GM18502 (cell line): ENCODE data around the gene KLK12.

Experiments
- ATAC-seq: cut with Tn5 transposase; IDR thresholded peaks from one replicate; pipeline ENCODE4 v1.9.1; 2021; ENCODE audit warnings: mild to moderate bottlenecking; ENCODE audit not compliant: unreplicated experiment, poor library complexity

Gene KLK12

DNA sequence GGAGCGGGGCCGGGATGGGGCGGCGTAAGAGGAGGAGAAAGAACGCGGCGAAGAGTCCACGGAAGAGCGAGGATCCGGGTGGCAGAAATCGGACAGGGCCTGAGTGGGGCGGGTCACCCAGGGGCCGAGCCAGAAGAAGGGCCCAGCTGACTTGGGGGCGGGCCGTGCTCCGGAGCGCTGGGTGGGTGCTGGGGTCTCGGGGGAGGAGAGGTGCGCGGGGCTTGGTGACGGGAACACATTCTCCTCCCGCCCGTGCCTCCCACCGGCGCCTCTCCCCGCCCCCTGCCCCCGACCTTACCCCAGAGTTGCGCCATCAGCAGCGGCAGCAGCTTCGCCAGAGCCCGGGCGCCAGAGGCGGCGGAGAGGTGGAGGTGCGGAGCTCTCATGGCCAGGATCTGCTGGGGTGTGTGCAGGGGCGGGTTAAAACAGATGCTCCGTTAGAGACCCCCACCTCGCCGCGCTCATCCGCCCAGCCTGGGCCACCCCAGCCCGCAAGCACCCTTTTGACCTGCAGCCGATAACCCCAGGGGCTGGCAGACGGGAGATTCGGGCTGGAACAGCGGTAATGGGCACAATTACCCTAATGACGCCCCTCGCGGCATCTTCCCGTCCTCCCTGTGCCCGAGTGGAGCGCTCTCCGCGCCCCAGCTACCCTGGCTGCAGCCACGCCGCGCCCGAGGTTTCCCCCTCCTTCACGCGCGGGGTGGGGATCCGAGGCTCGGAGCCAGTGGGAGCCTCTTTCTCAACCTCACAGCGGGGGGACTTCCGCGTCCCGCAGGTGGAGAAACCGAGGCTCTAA lies 15.9 kb downstream of the KLK12 start:
- no peak for ATAC-seq

DNA sequence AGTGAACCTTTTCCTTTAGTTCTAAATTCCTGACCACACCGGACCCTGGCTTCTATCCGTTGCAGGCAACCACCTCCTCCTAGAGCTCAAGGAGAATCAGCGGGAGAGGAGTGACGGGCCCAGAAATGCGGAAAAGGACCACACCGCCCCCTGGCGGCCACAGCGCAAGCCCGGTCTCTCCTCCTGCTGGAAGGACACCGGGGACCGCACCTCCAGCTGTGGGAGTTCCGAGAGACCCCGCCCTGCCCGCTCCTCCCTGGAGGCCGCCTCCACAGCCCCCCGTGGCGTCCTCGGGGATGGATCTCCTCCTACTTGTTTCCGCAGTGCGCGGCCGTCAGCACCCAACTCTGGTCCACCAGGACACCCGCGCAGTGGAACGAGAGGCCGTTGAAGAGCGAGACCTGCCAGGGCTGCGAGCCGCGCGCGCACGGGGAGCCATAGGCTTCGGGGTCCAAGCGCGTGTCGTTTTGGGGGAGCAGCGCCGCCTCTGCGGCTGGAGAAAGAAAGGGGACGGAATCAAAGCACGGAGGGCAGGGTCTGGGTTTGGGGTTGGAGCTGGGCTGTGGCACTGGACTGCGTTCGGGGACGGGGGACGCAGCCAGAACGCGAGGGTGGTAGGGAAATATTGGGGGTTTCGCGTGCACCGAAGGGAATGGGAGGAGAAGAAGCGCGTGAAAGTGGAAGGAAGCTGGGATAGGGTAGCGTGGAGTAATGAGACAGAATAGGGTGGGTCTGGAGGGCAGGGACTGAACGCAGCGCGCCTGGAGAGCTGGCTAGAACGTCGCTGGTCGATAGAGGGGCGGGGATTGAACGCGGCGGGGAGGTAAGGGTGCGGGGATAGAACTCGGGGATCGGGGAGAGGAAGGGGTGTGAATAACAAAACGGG lies 17.8 kb downstream of the KLK12 start:
- no peak for ATAC-seq

DNA sequence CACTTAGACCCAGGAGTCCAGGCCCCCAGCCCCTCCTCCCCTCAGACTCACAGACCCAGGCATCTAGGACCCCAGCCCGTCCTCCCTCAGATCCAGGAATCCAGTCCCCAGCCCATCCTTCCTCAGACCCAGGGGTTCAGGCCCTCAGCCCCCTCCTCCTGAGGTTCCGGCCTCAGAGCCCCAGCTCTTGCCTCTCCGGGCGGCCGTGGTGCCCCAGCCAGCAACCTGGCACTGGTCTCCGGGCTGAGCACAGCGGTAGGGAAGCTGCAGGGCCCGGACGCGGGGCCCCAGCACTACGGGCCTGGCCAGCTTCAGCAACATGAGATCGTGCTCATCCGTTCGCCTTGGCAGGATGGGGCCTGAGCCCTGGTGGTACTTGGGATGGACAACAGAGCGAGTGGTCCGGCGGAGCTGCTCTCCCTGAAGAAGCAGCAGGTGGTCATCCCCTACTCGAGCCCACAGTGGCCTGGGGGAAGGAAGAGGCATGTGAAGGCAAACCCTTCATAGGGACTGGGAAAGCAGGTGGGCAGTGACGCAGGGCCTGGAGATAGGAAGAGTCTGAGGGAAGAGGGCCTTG lies 19.0 kb downstream of the KLK12 start:
- no peak for ATAC-seq

DNA sequence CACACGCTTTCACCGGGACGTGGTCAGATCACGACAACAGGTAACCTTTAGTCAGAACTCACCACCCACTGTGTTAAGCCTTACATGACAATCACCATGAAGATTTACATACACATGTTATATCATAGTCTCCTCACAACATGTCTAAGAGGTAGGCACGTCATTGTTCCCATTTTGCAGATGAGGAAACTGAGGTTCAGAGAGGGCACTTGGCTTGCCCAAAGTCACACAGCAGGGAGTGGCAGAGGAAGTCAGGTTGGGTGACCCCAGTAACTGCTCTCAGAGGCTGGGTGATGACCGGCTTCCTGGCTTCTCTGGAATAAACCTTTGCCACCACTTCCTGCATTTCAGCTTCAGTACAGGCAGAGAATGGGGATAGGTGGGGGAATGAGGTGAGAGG lies 20.6 kb downstream of the KLK12 start:
- no peak for ATAC-seq

DNA sequence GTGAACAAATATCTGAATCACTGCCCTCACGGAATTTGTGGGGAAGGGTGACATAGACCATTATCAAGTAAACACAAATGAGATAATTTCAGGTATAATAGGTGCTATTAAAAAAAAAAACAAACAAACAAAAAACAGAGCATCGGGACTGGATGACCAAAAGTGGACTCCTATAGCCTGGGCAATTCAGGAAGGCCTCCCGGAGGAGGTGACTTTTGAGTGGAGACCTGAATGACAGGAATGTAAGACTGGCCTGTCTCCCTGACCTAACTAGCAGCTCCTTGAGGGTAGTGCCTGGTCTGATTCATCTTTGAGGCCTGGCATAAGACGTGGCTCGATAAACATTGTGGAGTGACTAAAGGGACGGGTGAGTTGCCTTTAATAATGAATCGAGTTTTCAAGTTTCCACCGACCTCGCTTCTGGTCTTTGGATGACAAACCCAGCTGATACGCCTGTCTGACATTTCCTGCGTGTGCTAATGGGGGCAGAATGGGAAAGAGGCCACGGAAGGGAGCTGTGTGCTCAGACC lies 22.1 kb downstream of the KLK12 start:
- ATAC-seq = no peak

- ATAC-seq = no peak
Measured at GRCh38 chr19:51010066-51010795, 24.6 kb downstream of the KLK12 start.

DNA sequence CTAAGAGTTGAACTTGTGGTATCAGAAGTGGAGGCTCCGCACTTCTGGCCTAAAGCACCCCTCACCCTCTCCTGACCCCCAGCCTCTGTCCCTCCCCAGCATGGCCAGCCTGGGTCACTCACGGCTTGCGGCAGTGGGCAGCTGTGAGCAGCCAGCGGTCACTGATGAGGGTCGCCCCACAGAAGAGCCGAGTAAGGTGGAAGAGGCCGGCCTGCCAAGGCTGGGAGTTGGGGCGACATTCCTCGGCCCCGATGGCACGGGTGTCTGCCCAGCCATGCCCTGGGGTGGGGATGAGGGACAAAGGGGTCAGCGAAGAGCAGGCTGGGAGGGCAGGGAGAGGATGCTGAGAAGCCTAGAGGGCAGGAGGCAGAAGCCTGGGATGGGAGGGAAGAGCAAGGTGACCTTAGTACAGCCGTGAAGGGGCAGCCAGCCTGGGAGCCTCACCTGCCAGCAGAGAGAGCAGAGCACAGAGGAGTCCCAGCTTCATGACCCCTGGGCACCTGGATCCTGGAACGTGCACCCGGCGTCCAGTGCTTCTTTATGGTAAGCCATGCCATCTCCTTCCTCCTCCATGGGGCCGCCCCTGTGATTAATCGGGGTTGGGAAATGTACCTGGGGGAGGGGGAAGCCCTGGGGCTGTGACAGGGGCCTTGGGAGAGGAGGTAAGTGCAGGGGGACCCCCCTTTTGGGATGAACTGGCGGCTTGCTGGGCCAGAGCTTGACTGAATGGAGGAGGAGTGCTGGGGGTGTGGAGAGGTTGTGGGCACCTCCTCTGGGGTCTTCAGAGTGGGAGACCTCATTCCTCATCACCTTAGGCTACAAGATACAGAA lies 25.5 kb downstream of the KLK12 start:
- ATAC-seq = no peak

- no peak for ATAC-seq
Measured at GRCh38 chr19:51007488-51007887, 27.3 kb downstream of the KLK12 start.

GRCh38 chr19:51006406-51006805 lies 28.4 kb downstream of the KLK12 start:
- no peak for ATAC-seq

GRCh38 chr19:51005248-51005647 lies 29.6 kb downstream of the KLK12 start:
- ATAC-seq = no peak

DNA sequence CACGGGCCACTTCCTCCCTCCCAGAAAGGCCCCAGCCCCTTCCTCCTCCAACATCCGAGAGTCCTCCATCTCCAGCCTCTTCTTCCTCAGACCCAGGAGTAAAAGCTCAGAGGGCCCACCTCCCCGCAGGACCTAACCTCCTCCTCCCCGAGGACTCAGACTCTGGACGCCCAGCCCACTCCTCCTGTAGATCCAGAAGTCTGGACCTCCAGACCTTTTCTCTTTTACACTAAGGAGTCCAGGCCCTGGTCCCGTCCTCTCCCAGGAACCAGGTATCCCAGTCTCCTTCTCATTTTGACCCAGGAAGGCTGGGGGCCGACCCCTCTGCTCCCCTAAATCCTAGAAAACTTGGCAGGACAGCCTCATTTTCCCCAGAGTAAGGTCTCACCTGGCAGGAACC lies 31.5 kb downstream of the KLK12 start:
- ATAC-seq = no peak

DNA sequence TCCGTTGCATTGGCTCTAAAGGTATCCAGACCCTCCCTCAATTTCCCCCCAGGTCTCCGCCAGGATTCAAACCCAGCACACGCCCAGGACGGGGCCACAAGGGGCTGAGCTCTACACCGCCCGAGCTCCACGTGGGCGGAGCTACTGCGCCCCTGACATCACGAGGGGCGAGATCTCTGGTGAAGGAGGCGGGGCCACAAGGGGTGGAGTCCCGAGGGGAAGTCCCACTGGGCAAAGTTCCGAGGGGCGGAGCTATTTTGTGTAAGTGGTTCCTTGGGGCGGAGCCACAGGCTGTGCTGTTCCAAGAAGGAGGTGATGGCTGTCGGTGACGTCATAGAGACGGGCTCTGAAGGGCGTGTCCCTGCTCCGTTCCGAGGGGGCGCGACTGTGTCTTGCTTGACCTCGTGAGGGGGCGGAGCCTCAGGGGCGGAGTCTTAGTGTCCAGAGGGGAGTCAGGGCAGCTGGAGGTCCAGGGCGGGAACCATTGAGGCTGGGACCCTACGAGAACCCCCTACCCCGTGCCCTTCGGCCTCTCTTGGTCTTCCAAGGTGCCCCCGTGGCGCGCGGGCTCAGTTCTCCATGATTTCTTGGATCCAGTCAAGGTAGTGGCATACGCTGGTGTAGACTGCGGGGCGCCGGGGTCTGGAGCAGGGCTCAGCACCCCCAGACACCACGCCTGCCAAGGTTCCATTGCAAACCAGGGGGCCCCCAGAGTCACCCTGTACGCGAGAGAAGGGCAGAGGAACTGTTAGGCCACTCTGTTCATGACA lies 32.1 kb downstream of the KLK12 start:
- ATAC-seq = no peak

DNA sequence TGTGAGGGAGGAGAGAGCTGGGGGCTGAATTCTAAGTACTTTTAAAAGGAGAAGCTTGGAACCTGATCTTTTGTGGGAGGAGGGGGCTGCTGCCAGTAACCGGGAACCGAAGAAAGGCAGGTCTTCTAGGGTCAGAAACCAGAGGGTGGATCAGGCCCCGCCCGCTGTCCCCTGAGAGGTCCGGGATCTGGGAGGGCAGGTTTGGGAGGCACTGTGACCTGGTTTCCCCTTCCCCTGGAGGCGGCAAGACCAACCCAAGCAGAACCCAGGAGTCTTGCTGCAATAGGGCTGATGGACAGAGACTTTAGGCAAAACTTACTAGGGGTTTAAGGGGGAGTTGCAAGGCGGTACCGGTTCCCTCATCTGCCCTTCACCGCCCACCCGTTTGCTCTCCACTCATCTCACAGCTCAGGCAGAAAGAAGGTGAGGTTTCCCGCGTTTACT lies 32.7 kb downstream of the KLK12 start:
- no peak for ATAC-seq

GRCh38 chr19:51001515-51001914 lies 33.3 kb downstream of the KLK12 start, which contains the start of gene KLK8:
Gene KLK8, minus strand, starts transcription at chr19:51001604. Its CDS starts 437 bp downstream, at chr19:51001167.
- ATAC-seq = no peak

- ATAC-seq = no peak
Measured at GRCh38 chr19:51000981-51001380, 33.8 kb downstream of the KLK12 start.

DNA sequence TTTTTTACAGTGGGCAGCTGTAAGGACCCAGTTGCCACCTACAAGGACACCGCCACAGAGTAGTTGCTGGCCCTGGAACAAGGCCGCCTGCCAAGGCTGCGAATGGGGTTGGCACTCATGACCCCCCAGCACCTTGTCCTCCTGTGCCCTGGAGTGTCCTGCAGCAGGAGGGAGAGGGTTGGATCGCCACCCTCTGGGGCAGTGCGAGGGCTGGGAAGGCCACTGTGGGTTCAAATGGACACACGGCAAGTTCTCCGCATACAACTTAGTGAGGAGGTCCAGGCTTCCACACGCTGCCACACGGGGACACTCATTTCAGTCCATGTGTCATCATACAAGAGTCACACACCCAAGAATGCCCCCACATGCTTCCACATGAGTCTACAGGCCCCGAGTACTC lies 34.4 kb downstream of the KLK12 start:
- ATAC-seq = no peak

- ATAC-seq = no peak
Measured at GRCh38 chr19:50998686-50999085, 36.1 kb downstream of the KLK12 start.

- ATAC-seq = no peak
Measured at GRCh38 chr19:50998061-50998460, 36.7 kb downstream of the KLK12 start.
